ENCODE results near the gene SPATA46.

SPATA46 gene

DNA sequence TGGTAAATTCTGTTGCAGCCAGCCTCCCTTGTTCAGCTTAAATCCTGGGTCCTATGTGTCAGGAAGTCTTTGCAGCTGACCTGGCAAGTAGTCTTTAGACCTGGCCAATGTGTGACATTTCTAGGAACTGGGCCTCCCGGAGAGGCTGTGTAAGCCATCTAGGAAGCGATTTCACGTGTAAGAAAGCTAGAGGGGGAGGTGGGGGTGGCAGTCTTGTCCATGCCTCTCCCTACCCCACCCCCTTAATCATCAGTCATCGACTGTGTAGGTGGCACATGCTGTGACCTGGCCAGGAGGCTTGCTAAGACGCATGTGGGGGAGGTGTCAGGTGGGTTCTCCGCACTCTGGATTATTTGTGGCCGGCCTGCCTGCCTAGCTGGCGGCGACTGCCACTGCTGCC is 13.3 kb upstream of the SPATA46 start:
- Histone ChIP-seq H3K79me2 (ENCODE audit: control insufficient read depth, insufficient read depth, low read length) (no peaks in the 10 kb centered on the region), H3K36me3 (ENCODE audit: control insufficient read depth, insufficient read depth, low read length) (no peaks in the 10 kb centered on the region), H2BK5ac (ENCODE audit: low read length) (no peak overlapping the region), H4K8ac (ENCODE audit: low read depth, low read length) (no peak overlapping the region), H4K5ac (ENCODE audit: low read length) (no peak overlapping the region), H2AK5ac (ENCODE audit: low read length) (no peak overlapping the region), H3K23ac (ENCODE audit: low read length) (no peak overlapping the region), H3K4me3 (ENCODE audit: low read length) (no peak overlapping the region), H3K27me3 (ENCODE audit: insufficient read depth, low read length, poor library complexity) (no peaks in the 10 kb centered on the region), H3K27ac (ENCODE audit: low read depth, low read length) (no peak overlapping the region), H3K4me1 (ENCODE audit: control insufficient read depth, low read depth, low read length) (peaks cover 3% of the 10 kb centered on the region), H3K56ac (ENCODE audit: low read length) (no peak overlapping the region), H3K79me1 (ENCODE audit: low read length) (no peaks in the 10 kb centered on the region), H3K4me2 (ENCODE audit: low read length) (no peak overlapping the region), H2BK120ac (ENCODE audit: low read depth, low read length) (no peak overlapping the region), H3K4ac (ENCODE audit: low read depth, low read length) (no peak overlapping the region), H2BK15ac (replicated peaks; ENCODE audit: low read depth) (no peak overlapping the region), H3K18ac (ENCODE audit: low read length) (no peak overlapping the region), H3K9ac (ENCODE audit: low read length) (no peak overlapping the region)
- no CpG with 5 or more reads among the region's 9 CpGs for WGBS (ENCODE audit: extremely low coverage, insufficient coverage, low lambda C conversion rate)
- DNase-seq: peak; percentile 42

GRCh38 chr1:162389021-162389818 is 12.6 kb upstream of the SPATA46 start:
- H3K4me2 ChIP-seq (ENCODE audit: low read length): no peak overlapping the region
- H3K79me2 ChIP-seq (ENCODE audit: control insufficient read depth, insufficient read depth, low read length): no peaks in the 10 kb centered on the region
- H3K4ac ChIP-seq (ENCODE audit: low read depth, low read length): no peak overlapping the region
- H2BK120ac ChIP-seq (ENCODE audit: low read depth, low read length): no peak overlapping the region
- H3K27me3 ChIP-seq (ENCODE audit: insufficient read depth, low read length, poor library complexity): no peaks in the 10 kb centered on the region
- WGBS (ENCODE audit: extremely low coverage, insufficient coverage, low lambda C conversion rate): no CpG with 5 or more reads among the region's 11 CpGs
- H3K23ac ChIP-seq (ENCODE audit: low read length): no peak overlapping the region
- H2BK15ac ChIP-seq (replicated peaks; ENCODE audit: low read depth): no peak overlapping the region
- H3K79me1 ChIP-seq (ENCODE audit: low read length): no peaks in the 10 kb centered on the region
- no peaks in the 10 kb centered on the region for H3K36me3 ChIP-seq (ENCODE audit: control insufficient read depth, insufficient read depth, low read length)
- no peak overlapping the region for H4K8ac ChIP-seq (ENCODE audit: low read depth, low read length)
- H2AK5ac ChIP-seq (ENCODE audit: low read length): no peak overlapping the region
- H3K27ac ChIP-seq (ENCODE audit: low read depth, low read length): no peak overlapping the region
- no peak overlapping the region for H3K4me3 ChIP-seq (ENCODE audit: low read length)
- H3K9ac ChIP-seq (ENCODE audit: low read length): no peak overlapping the region
- H3K18ac ChIP-seq (ENCODE audit: low read length): no peak overlapping the region
- peaks cover 3% of the 10 kb centered on the region for H3K4me1 ChIP-seq (ENCODE audit: control insufficient read depth, low read depth, low read length)
- H4K5ac ChIP-seq (ENCODE audit: low read length): no peak overlapping the region
- no peak for DNase-seq
- H3K56ac ChIP-seq (ENCODE audit: low read length): no peak overlapping the region
- no peak overlapping the region for H2BK5ac ChIP-seq (ENCODE audit: low read length)

GRCh38 chr1:162388615-162389014 is 12.0 kb upstream of the SPATA46 start:
- Histone ChIP-seq H3K4ac (ENCODE audit: low read depth, low read length) (no peak overlapping the region), H2AK5ac (ENCODE audit: low read length) (no peak overlapping the region), H3K4me2 (ENCODE audit: low read length) (no peak overlapping the region), H3K9ac (ENCODE audit: low read length) (no peak overlapping the region), H3K27ac (ENCODE audit: low read depth, low read length) (no peak overlapping the region), H3K23ac (ENCODE audit: low read length) (no peak overlapping the region), H3K4me1 (ENCODE audit: control insufficient read depth, low read depth, low read length) (peaks cover 3% of the 10 kb centered on the region), H2BK120ac (ENCODE audit: low read depth, low read length) (no peak overlapping the region), H4K8ac (ENCODE audit: low read depth, low read length) (no peak overlapping the region), H3K36me3 (ENCODE audit: control insufficient read depth, insufficient read depth, low read length) (no peaks in the 10 kb centered on the region), H3K79me1 (ENCODE audit: low read length) (no peaks in the 10 kb centered on the region), H2BK5ac (ENCODE audit: low read length) (no peak overlapping the region), H4K5ac (ENCODE audit: low read length) (no peak overlapping the region), H3K56ac (ENCODE audit: low read length) (no peak overlapping the region), H3K4me3 (ENCODE audit: low read length) (no peak overlapping the region), H3K79me2 (ENCODE audit: control insufficient read depth, insufficient read depth, low read length) (no peaks in the 10 kb centered on the region), H2BK15ac (replicated peaks; ENCODE audit: low read depth) (no peak overlapping the region), H3K18ac (ENCODE audit: low read length) (no peak overlapping the region), H3K27me3 (ENCODE audit: insufficient read depth, low read length, poor library complexity) (no peaks in the 10 kb centered on the region)
- WGBS (ENCODE audit: extremely low coverage, insufficient coverage, low lambda C conversion rate): no CpG with 5 or more reads among the region's 5 CpGs
- DNase-seq: no peak

- H3K23ac ChIP-seq (ENCODE audit: low read length): no peak overlapping the region
- no peak overlapping the region for H3K4me3 ChIP-seq (ENCODE audit: low read length)
- WGBS (ENCODE audit: extremely low coverage, insufficient coverage, low lambda C conversion rate): 100% methylated on average over 1 of the region's 8 CpGs
- no peaks in the 10 kb centered on the region for H3K79me2 ChIP-seq (ENCODE audit: control insufficient read depth, insufficient read depth, low read length)
- H2BK120ac ChIP-seq (ENCODE audit: low read depth, low read length): no peak overlapping the region
- no peaks in the 10 kb centered on the region for H3K79me1 ChIP-seq (ENCODE audit: low read length)
- H3K27me3 ChIP-seq (ENCODE audit: insufficient read depth, low read length, poor library complexity): no peaks in the 10 kb centered on the region
- no peak overlapping the region for H3K4me2 ChIP-seq (ENCODE audit: low read length)
- no peaks in the 10 kb centered on the region for H3K36me3 ChIP-seq (ENCODE audit: control insufficient read depth, insufficient read depth, low read length)
- no peak for DNase-seq
- no peak overlapping the region for H3K27ac ChIP-seq (ENCODE audit: low read depth, low read length)
- H4K5ac ChIP-seq (ENCODE audit: low read length): no peak overlapping the region
- peaks cover 3% of the 10 kb centered on the region for H3K4me1 ChIP-seq (ENCODE audit: control insufficient read depth, low read depth, low read length)
- no peak overlapping the region for H2AK5ac ChIP-seq (ENCODE audit: low read length)
- H2BK15ac ChIP-seq (replicated peaks; ENCODE audit: low read depth): no peak overlapping the region
- no peak overlapping the region for H3K9ac ChIP-seq (ENCODE audit: low read length)
- no peak overlapping the region for H4K8ac ChIP-seq (ENCODE audit: low read depth, low read length)
- H3K56ac ChIP-seq (ENCODE audit: low read length): no peak overlapping the region
- no peak overlapping the region for H3K18ac ChIP-seq (ENCODE audit: low read length)
- H3K4ac ChIP-seq (ENCODE audit: low read depth, low read length): no peak overlapping the region
- H2BK5ac ChIP-seq (ENCODE audit: low read length): no peak overlapping the region
These were observed 11.5 kb upstream of the SPATA46 start for GRCh38 chr1:162388083-162388594.

DNA sequence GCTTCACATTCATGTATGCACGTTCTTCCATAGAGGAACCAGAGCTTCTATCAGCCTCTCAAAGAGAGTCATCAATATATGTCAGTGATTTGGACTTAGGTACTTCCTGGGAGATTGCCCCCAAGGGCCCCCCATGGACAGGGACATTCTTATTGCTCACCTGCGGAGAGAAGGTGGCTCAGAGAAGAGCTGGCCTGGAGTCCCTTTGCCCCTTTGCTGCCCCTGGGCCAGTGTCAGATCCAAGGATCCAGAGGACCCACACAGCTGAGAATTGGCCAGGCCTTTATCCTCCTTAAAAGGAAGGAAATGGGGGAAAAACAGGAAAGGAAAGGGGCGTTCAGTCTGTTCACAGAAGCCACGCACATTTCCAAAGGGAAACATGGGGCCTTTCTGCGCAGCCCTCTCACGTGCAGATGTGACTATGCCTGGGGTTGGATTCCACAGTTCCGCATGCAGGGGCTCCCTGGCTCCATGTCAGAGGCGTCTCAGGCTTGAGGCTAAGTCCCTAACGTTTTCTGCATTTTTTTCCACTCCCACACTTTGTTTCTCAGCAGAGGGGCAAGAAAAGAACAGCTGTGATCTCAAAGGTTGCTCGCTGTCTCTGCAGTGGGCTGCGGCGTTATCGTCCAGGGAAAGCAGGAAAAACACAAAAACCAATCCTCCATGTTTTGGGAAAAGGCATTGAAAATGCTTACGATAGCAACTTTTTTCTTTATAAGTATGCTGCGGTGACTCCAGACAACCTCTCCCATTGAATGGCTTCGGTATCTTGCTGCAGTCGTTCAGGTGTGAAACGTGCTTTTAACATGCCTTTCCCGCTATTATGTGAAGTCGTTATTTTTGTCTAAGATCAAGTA is 10.8 kb upstream of the SPATA46 start:
- Histone ChIP-seq H4K8ac (ENCODE audit: low read depth, low read length) (no peak overlapping the region), H3K27me3 (ENCODE audit: insufficient read depth, low read length, poor library complexity) (no peaks in the 10 kb centered on the region), H3K36me3 (ENCODE audit: control insufficient read depth, insufficient read depth, low read length) (no peaks in the 10 kb centered on the region), H3K79me1 (ENCODE audit: low read length) (no peaks in the 10 kb centered on the region), H3K4me3 (ENCODE audit: low read length) (no peak overlapping the region), H3K4me1 (ENCODE audit: control insufficient read depth, low read depth, low read length) (peaks cover 3% of the 10 kb centered on the region), H4K5ac (ENCODE audit: low read length) (no peak overlapping the region), H2AK5ac (ENCODE audit: low read length) (no peak overlapping the region), H2BK120ac (ENCODE audit: low read depth, low read length) (no peak overlapping the region), H2BK15ac (replicated peaks; ENCODE audit: low read depth) (no peak overlapping the region), H3K4ac (ENCODE audit: low read depth, low read length) (no peak overlapping the region), H3K56ac (ENCODE audit: low read length) (no peak overlapping the region), H3K9ac (ENCODE audit: low read length) (no peak overlapping the region), H3K4me2 (ENCODE audit: low read length) (no peak overlapping the region), H2BK5ac (ENCODE audit: low read length) (no peak overlapping the region), H3K27ac (ENCODE audit: low read depth, low read length) (no peak overlapping the region), H3K23ac (ENCODE audit: low read length) (no peak overlapping the region), H3K18ac (ENCODE audit: low read length) (no peak overlapping the region), H3K79me2 (ENCODE audit: control insufficient read depth, insufficient read depth, low read length) (no peaks in the 10 kb centered on the region)
- no peak for DNase-seq
- WGBS (ENCODE audit: extremely low coverage, insufficient coverage, low lambda C conversion rate): no CpG with 5 or more reads among the region's 20 CpGs

Data from mesendoderm (in vitro differentiated cells).